Astrocyte (in vitro differentiated cells and primary cell): ENCODE results near the gene RAPGEF4. TPM values are rescaled to one million over a fixed set of nuclear protein-coding genes. Genes with fewer than 3 reads are reported as not detected.

Experiments
- DNase-seq: peaks from one replicate; pipeline ENCODE4 v3.0.0-alpha.2; 2010; ENCODE audit warnings: low read depth
- FAIRE-seq: peaks from 2 replicates; lab custom pipeline; 2011; peaks lifted over from hg19 to GRCh38; lab: Jason Lieb, UNC
- H2AFZ ChIP-seq: 2 replicates; pipeline ENCODE4 v1.6.0; 2012; ENCODE audit warnings: low read depth, low read length, inconsistent platforms
- H3K27ac ChIP-seq: 2 replicates; pipeline ENCODE4 v1.5.1; 2011; ENCODE audit warnings: low read depth, low read length, inconsistent platforms
- H3K27me3 ChIP-seq: 2 replicates; pipeline ENCODE4 v1.6.0; 2011; ENCODE audit warnings: low read length, inconsistent platforms; ENCODE audit not compliant: insufficient read depth
- H3K36me3 ChIP-seq: 2 replicates; pipeline ENCODE4 v1.5.1; 2011; ENCODE audit warnings: low read length, inconsistent platforms; ENCODE audit not compliant: insufficient read depth
- H3K4me1 ChIP-seq: 2 replicates; pipeline ENCODE4 v1.5.1; 2011; ENCODE audit warnings: low read length, inconsistent platforms; ENCODE audit not compliant: insufficient read depth
- H3K4me2 ChIP-seq: 2 replicates; pipeline ENCODE4 v1.6.0; 2012; ENCODE audit warnings: low read length, inconsistent platforms
- H3K4me3 ChIP-seq: 2 replicates; pipeline ENCODE4 v1.5.1; 2011; ENCODE audit warnings: low read depth, mild to moderate bottlenecking, low read length, inconsistent platforms; ENCODE audit not compliant: insufficient read depth
- H3K79me2 ChIP-seq: 2 replicates; pipeline ENCODE4 v1.6.0; 2012; ENCODE audit warnings: mild to moderate bottlenecking, low read length, inconsistent platforms; ENCODE audit not compliant: insufficient read depth
- H3K9ac ChIP-seq: 2 replicates; pipeline ENCODE4 v1.6.0; 2012; ENCODE audit warnings: mild to moderate bottlenecking, low read length, inconsistent platforms
- H3K9me3 ChIP-seq: 2 replicates; pipeline ENCODE4 v1.5.1; 2012; ENCODE audit warnings: low read depth, mild to moderate bottlenecking, low read length, inconsistent platforms; ENCODE audit not compliant: insufficient read depth
- H4K20me1 ChIP-seq: 2 replicates; pipeline ENCODE4 v1.6.0; 2012; ENCODE audit warnings: low read length, inconsistent platforms; ENCODE audit not compliant: insufficient read depth
- H3K27ac Mint-ChIP-seq: one replicate; pipeline ENCODE4 v1.8.0; 2021; ENCODE audit warnings: mild to moderate bottlenecking, mixed read lengths; ENCODE audit not compliant: unreplicated experiment
- H3K27me3 Mint-ChIP-seq: one replicate; pipeline ENCODE4 v1.8.0; 2021; ENCODE audit warnings: low read depth, mixed read lengths; ENCODE audit not compliant: unreplicated experiment
- H3K36me3 Mint-ChIP-seq: one replicate; pipeline ENCODE4 v1.8.0; 2021; ENCODE audit warnings: low read depth, mixed read lengths; ENCODE audit not compliant: unreplicated experiment
- H3K4me1 Mint-ChIP-seq: one replicate; pipeline ENCODE4 v1.8.0; 2021; ENCODE audit warnings: low read depth, mixed read lengths; ENCODE audit not compliant: unreplicated experiment
- H3K4me3 Mint-ChIP-seq: one replicate; pipeline ENCODE4 v1.8.0; 2021; ENCODE audit warnings: mild to moderate bottlenecking, moderate library complexity, mixed read lengths; ENCODE audit not compliant: unreplicated experiment
- H3K9me3 Mint-ChIP-seq: one replicate; pipeline ENCODE4 v1.8.0; 2021; ENCODE audit warnings: mild to moderate bottlenecking, mixed read lengths; ENCODE audit not compliant: unreplicated experiment
- CTCF ChIP-seq: IDR thresholded peaks from 2 replicates; pipeline ENCODE4 v1.5.1; 2011; ENCODE audit warnings: low read depth, mild to moderate bottlenecking, inconsistent platforms, low read length, moderate library complexity; ENCODE audit not compliant: insufficient read depth
- EZH2 ChIP-seq: IDR thresholded peaks from 2 replicates; pipeline ENCODE4 v1.6.1; 2012; ENCODE audit warnings: mild to moderate bottlenecking, low read length, inconsistent platforms; ENCODE audit not compliant: insufficient read depth
- total RNA-seq: library from RNA; stranded (reverse); gene quantifications from 2 replicates; pipeline ENCODE4 v1.2.1, GENCODE V29; 2021

The RAPGEF4 gene
- total RNA-seq, 1 donor from 2014 or later = 1.1 TPM

- no peaks in the 10 kb centered on the region for H3K36me3 ChIP-seq
- H3K79me2 ChIP-seq = no peaks in the 10 kb centered on the region
- no peak overlapping the region for H3K4me3 ChIP-seq
- TF ChIP-seq CTCF (no peak), EZH2 (no peak)
- H3K27me3 ChIP-seq = no peaks in the 10 kb centered on the region
- no peaks in the 10 kb centered on the region for H3K9me3 ChIP-seq
- H3K27ac ChIP-seq = no peak overlapping the region
- H3K27me3 Mint-ChIP-seq = peaks cover 12% of the 10 kb centered on the region
- FAIRE-seq (no peak), DNase-seq (no peak)
- H3K9me3 Mint-ChIP-seq = no peaks in the 10 kb centered on the region
- H4K20me1 ChIP-seq = no peaks in the 10 kb centered on the region
- no peak overlapping the region for H3K4me3 Mint-ChIP-seq
- H3K36me3 Mint-ChIP-seq = no peaks in the 10 kb centered on the region
- no peak overlapping the region for H3K27ac Mint-ChIP-seq
- H3K9ac ChIP-seq = no peak overlapping the region
- H3K4me1 ChIP-seq = no peaks in the 10 kb centered on the region
- no peak overlapping the region for H3K4me2 ChIP-seq
- no peak overlapping the region for H2AFZ ChIP-seq
- H3K4me1 Mint-ChIP-seq = no peaks in the 10 kb centered on the region
These were observed 292.5 kb downstream of the RAPGEF4 start for GRCh38 chr2:173028141-173028540.

- no peak for TF ChIP-seq EZH2
- no peak for TF ChIP-seq CTCF
- no peaks in the 10 kb centered on the region for H3K79me2 ChIP-seq
- H3K4me3 ChIP-seq = no peak overlapping the region
- FAIRE-seq = no peak
- Mint-ChIP-seq H3K9me3 (no peaks in the 10 kb centered on the region), H3K27ac (no peak overlapping the region), H3K27me3 (peaks cover 11% of the 10 kb centered on the region), H3K36me3 (no peaks in the 10 kb centered on the region), H3K4me3 (no peak overlapping the region), H3K4me1 (no peaks in the 10 kb centered on the region)
- H4K20me1 ChIP-seq = no peaks in the 10 kb centered on the region
- no peaks in the 10 kb centered on the region for H3K9me3 ChIP-seq
- H3K4me2 ChIP-seq = no peak overlapping the region
- H3K27ac ChIP-seq = no peak overlapping the region
- no peak overlapping the region for H2AFZ ChIP-seq
- DNase-seq = no peak
- H3K4me1 ChIP-seq = no peaks in the 10 kb centered on the region
- H3K36me3 ChIP-seq = no peaks in the 10 kb centered on the region
- no peak overlapping the region for H3K9ac ChIP-seq
- no peaks in the 10 kb centered on the region for H3K27me3 ChIP-seq
These were observed 293.0 kb downstream of the RAPGEF4 start for GRCh38 chr2:173028671-173029070.

- DNase-seq (no peak), FAIRE-seq (no peak)
- Histone ChIP-seq H4K20me1 (no peaks in the 10 kb centered on the region), H3K36me3 (no peaks in the 10 kb centered on the region), H3K9ac (no peak overlapping the region), H3K4me1 (no peaks in the 10 kb centered on the region), H3K27me3 (no peaks in the 10 kb centered on the region), H2AFZ (no peak overlapping the region), H3K27ac (no peak overlapping the region), H3K79me2 (no peaks in the 10 kb centered on the region), H3K4me3 (no peak overlapping the region), H3K4me2 (no peak overlapping the region), H3K9me3 (no peaks in the 10 kb centered on the region)
- TF ChIP-seq CTCF = no peak
- TF ChIP-seq EZH2 = no peak
- no peak overlapping the region for H3K27ac Mint-ChIP-seq
- no peak overlapping the region for H3K4me3 Mint-ChIP-seq
- H3K4me1 Mint-ChIP-seq = no peaks in the 10 kb centered on the region
- H3K9me3 Mint-ChIP-seq = no peaks in the 10 kb centered on the region
- no peaks in the 10 kb centered on the region for H3K36me3 Mint-ChIP-seq
- peaks cover 3% of the 10 kb centered on the region for H3K27me3 Mint-ChIP-seq
These were observed 295.2 kb downstream of the RAPGEF4 start for GRCh38 chr2:173030561-173031490.
